Neural progenitor cell (in vitro differentiated cells): ENCODE results near the gene HEYL.

Experiments
- EZH2 ChIP-seq: fragments of 200-600 bp; sonication (generic); IDR thresholded peaks from 2 replicates; pipeline ENCODE4 v1.6.1; 2017; ENCODE audit warnings: antibody characterized with exemption, mild to moderate bottlenecking, moderate library complexity
- TF ChIP-seq, protein P1 (sequence below): fragments of 200-600 bp; sonication (generic); IDR thresholded peaks from 2 replicates; pipeline ENCODE4 v1.5.1; 2017; ENCODE audit warnings: antibody characterized with exemption, mild to moderate bottlenecking

DNA sequence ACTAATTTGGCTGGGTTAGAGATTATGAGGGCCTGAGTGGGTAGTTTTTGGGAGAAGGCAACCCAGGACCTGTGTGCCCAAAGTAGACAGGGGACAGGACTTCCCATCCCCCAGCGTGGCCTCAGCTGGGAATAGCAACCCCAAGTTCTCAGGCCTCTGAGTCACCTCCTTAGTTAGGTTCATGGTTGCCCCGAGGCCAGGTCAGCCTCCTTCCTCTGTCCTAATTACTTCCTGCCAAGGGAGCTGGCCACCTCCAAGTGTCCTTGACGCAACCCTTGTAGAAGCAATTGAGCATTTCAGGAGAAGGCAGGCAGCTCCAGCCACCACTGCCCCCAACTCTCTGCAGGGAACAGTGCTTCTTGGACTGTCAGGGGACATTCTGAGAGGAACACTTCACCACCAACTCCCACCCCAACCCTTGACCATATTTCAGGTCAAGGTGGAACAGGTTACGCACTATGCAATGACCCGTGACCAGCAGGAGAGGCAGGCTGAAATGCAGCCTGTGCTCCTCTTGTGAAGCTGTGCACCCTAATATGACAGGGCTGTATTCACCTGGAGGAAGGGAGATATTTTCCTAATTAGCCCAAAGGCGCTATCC, 37.6 kb upstream of the HEYL start:
- TF ChIP-seq, protein P1, sequence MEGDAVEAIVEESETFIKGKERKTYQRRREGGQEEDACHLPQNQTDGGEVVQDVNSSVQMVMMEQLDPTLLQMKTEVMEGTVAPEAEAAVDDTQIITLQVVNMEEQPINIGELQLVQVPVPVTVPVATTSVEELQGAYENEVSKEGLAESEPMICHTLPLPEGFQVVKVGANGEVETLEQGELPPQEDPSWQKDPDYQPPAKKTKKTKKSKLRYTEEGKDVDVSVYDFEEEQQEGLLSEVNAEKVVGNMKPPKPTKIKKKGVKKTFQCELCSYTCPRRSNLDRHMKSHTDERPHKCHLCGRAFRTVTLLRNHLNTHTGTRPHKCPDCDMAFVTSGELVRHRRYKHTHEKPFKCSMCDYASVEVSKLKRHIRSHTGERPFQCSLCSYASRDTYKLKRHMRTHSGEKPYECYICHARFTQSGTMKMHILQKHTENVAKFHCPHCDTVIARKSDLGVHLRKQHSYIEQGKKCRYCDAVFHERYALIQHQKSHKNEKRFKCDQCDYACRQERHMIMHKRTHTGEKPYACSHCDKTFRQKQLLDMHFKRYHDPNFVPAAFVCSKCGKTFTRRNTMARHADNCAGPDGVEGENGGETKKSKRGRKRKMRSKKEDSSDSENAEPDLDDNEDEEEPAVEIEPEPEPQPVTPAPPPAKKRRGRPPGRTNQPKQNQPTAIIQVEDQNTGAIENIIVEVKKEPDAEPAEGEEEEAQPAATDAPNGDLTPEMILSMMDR = no peak
- TF ChIP-seq EZH2 = no peak
